Measurements from ENCODE around the gene EIPR1.

Gene EIPR1

DNA sequence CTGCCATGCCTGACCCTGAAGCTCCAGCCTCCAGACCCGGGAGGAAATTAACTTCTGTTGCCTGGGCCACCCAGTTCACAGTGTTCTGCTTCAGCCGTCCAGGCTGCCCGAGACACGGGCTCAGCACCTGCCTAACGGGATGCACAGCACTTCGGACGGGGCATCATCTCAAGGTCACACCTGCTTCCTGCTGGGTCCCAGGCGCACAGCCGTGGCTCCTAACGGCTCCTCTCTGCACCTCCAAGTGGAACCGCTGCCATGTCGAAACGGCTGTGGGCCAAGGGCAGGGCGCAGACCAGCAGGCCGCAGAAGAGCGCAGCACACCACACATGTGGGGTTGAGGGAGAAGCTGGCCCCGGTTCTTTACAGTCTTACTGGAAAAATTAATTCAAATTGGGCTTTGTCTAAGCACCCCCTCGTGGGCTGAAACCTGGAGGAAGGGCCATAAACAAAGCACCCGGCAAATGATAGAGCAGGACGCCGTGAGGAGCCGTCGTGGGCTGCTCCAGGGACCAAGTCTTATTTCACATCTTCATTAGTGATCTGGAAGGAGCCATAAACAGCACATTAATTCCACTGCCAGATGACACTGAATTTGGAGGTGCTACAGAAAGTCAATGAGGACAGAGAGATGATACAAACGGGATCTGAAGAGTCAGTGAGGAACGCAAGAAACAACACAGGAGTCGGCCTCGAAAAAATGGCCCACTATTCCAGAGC, 59.6 kb downstream of the EIPR1 start:
- no peak overlapping the region for H3K4me3 ChIP-seq (ENCODE audit: low read depth, low read length)
- TF ChIP-seq, protein P1, sequence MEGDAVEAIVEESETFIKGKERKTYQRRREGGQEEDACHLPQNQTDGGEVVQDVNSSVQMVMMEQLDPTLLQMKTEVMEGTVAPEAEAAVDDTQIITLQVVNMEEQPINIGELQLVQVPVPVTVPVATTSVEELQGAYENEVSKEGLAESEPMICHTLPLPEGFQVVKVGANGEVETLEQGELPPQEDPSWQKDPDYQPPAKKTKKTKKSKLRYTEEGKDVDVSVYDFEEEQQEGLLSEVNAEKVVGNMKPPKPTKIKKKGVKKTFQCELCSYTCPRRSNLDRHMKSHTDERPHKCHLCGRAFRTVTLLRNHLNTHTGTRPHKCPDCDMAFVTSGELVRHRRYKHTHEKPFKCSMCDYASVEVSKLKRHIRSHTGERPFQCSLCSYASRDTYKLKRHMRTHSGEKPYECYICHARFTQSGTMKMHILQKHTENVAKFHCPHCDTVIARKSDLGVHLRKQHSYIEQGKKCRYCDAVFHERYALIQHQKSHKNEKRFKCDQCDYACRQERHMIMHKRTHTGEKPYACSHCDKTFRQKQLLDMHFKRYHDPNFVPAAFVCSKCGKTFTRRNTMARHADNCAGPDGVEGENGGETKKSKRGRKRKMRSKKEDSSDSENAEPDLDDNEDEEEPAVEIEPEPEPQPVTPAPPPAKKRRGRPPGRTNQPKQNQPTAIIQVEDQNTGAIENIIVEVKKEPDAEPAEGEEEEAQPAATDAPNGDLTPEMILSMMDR (IDR thresholded peaks at IDR 0.05; ENCODE audit: low read depth, low read length): no peak

DNA sequence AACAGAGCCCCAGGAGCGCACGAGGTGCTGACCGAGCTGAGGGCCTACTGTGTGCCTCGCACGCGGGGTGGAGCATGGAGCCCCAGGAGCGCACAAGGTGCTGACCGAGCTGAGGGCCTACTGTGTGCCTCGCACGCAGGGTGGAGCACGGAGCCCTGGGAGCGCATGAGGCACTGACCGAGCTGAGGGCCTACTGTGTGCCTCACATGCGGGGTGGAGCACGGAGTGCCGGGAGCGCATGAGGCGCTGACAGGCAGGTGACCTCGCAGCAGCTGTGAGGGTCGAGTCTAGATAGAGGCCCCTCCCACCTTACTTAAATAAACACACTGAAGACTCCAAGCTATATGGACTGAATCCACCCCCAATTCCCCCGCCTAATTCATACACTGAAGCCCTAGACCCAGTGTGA, 60.3 kb downstream of the EIPR1 start:
- no peak overlapping the region for H3K4me3 ChIP-seq (ENCODE audit: low read depth, low read length)
- TF ChIP-seq, protein P1 (IDR thresholded peaks at IDR 0.05; ENCODE audit: low read depth, low read length): no peak

DNA sequence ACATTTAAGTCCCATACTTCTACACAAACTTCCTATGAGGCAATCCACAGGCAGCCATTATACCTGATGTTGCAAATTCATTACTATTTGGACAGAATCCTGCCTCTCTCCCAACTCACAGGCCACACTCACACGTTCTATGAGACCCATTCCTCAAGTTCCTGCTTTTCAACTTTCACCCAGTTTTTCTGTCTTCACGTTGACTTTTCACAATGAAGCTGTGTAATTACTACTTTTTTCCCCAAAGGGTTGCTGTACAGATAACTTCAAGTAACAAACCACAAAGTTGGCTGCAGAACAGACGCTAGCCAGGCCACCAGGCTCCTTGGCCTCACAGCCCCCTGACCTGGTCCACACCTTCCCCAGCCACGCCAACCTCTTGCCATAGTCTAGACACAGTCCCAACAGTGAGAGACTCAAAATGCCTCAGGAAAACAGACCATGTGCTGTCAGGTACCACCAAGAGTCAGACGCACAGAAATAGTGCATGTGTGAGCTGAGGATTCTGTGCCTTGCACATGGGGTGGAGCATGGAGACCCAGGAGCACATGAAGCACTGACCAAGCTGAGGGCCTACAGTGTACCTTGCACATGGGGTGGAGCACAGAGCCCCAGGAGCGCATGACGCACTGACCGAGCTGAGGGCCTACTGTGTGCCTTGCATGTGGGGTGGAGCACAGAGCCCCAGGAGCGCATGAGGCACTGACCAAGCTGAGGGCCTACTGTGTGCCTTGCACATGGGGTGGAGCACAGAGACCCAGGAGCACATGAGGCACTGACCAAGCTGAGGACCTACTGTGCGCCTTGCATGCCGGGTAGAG, 61.0 kb downstream of the EIPR1 start:
- no peak overlapping the region for H3K4me3 ChIP-seq (ENCODE audit: low read depth, low read length)
- TF ChIP-seq, protein P1 (IDR thresholded peaks at IDR 0.05; ENCODE audit: low read depth, low read length): no peak

DNA sequence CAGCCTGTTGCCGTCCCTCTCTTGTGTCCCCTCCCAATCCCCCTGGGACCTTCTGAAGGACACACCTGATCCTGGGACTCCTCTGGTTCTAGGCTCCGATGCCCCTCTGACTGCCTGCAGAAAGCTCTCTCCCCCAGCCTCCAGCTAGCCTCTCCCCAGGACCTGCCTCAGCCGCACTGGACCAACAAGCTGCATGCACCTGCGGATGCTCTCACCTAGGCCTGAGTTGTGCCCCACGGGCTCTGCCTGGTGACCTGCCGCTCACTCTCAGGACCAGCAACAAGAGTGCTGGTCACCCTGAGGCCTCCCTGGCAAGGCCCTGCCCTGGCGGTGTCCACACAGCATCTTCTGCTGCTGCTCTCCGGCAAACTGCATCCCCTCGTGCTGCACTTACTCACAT, 63.0 kb downstream of the EIPR1 start:
- TF ChIP-seq, protein P1 (IDR thresholded peaks at IDR 0.05; ENCODE audit: low read depth, low read length): no peak
- H3K4me3 ChIP-seq (ENCODE audit: low read depth, low read length): no peak overlapping the region

DNA sequence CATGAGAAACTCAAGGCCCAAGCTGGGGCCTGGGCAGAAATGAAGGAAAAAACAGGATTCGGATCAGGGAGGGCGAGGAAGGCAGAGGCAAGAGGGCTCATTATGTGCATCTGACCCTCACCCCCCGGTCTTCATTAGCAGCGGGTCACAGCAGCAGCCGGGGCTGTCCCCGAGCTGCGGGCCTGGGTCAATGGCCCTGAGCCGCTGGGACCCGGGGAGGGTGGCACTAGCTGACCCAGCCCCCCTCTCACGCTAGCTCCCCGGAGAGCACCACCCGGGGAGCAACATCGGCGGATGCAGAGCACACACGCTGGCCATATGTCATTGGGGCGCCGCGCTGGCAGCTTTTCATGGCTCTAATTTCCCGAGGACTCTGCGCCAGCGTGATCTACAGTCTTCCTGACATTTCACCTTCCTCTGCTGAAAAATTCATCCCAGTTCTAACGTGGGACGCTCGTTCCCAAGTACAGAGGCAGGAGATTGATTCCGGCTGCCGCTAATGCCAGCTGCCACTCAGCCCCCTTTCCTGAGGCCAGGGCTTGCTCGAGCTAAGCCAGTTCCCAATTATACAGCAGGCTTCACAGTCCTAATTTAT, 63.7 kb downstream of the EIPR1 start:
- no peak overlapping the region for H3K4me3 ChIP-seq (ENCODE audit: low read depth, low read length)
- TF ChIP-seq, protein P1 (IDR thresholded peaks at IDR 0.05; ENCODE audit: low read depth, low read length): no peak

DNA sequence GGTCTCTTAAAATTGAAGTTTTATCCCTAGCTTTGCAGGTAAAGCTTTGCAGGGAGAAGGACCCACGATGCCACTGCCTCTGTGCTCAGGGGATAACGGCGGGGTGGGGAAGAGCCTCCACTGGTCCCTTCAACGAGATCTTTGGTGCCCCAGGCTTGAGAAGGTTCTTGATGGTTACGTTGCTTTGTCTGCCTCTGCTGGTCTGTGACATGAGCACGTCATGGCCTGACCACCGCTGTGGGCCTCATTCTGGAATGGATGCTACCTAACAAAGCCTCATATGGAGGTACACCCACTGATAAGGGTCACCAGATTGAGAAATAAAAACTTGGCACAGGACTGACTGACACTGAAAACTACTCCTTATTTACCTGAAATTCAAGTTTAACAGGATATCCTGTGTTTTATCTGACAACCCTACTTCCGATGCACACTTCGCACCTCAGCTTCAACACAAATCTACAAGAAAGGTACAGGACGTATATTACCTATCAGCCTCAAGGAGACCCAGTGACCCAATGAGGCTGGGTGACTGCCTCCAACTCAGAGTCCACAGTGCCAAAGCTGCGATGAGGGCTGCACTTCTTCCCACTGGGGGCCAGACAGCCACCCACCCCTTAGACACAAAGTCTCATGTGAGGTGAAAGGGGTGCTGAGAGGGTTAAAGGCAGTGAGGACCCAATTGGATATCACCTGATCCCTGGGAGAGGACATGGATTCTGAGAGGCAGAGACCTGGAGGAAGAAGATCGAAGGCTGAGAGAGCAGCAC, 64.9 kb downstream of the EIPR1 start:
- no peak overlapping the region for H3K4me3 ChIP-seq (ENCODE audit: low read depth, low read length)
- TF ChIP-seq, protein P1 (IDR thresholded peaks at IDR 0.05; ENCODE audit: low read depth, low read length): no peak
